Hematopoietic multipotent progenitor cell treated with erythropoietin and hydrocortisone succinate and interleukin-3 and kit ligand, for 17 days (in vitro differentiated cells): ENCODE data around the gene KRT72.

ENCODE experiments used
- DNase-seq: peaks from one replicate; pipeline ENCODE4 v3.0.0-alpha.2; 2015; ENCODE audit warnings: low spot score

The KRT72 gene

DNA sequence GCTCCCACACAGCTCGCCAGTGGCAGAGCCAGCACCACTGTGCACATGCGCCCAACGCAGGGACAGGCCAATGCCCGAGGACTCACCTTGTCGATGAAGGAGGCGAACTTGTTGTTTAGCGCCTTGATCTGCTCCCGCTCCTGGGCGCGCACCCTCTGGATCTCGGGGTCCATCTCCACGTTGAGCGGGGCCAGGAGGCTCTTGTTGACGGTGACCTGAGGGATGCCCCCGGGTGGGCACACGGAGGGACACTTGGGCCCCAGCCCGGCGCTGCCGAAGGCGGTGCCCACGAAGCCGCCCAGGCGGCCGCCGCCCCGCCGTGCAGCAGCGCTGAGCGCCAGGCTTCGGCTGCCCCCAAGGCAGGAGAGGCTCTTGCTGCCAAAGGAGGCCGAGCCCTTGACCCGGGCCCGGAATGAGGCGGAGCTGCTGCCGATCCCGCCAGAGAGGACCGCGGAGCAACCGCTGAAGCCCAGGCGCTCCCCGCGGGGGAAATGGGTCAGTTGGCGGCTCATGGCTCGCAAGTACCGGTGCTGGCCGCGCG is at the start of gene KRT72:
Gene KRT72 (minus strand): TSS at position 523 of the 541 bp plus-strand sequence. CDS start 11 bp downstream, at position 512.
- no peak for DNase-seq

DNA sequence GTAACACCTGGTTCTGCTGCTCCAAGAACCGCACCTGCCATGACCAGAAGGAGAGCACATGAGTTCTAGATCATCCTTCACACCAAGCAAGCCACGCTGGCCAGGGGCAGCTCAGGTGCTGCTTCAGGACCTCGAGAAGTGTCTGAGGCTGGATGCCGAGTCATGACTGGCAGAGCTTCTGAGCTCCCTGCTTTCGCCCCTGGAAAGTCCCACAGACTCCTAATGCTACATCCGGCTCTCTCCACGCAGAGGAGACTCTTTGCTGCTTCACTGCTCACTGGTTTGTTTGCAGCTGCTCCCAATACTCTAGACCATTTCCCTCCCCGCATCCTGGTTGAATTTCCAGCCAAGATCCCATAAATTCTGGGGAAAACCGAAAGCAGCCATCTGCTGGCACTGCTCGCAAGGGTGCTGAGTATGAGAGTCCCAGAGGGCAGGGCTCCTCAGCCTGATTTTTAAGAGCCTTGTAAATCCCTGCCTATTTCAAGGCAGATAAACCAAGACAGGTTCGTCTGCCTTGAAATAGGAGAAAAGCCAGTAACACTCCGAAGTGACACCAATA is 49.3 kb upstream of the KRT72 start:
- DNase-seq: no peak

DNA sequence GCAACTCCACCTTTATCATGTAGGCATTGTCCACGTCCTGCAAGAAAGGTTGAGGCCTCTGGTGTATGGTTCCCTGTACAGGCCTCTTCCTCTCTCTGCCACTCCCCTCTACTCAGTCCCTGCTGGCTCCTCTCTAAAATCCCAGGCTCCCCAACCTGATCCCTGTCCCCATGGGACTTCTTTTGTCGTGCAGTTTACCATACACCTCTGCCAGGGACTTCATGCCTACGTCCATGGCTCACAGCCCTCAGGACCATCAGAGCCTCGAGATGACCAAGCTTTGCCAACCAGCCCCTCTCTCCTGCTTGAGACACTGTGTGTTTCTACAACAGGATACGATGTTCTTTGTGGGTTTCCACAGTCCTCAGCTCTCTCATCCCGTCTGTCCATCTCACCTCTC is 47.8 kb upstream of the KRT72 start:
- no peak for DNase-seq

DNA sequence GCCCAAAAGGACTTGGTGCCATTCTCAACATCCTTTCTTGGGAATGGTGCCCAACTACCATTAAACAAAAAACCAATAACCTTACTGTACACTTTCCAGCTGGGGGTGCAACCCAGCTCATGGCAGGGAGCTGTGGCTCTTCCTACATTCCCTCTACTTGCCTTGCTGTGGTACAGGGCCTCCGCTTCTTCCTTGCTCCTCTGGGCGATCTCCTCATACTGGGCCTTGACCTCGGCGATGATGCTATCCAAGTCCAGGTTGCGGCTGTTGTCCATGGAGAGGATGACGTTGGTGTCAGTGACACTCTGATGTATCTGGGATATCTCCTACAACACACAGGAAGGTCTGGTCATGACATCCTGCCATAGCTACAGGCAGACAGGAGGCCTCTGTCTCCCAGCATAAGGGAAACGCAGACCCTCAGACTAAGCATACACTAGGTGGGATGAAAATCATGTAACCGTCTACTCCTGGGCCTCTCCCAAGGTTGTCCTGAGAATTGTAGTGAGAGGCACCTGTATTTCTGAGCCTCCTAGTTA is 46.8 kb upstream of the KRT72 start:
- DNase-seq: no peak

DNA sequence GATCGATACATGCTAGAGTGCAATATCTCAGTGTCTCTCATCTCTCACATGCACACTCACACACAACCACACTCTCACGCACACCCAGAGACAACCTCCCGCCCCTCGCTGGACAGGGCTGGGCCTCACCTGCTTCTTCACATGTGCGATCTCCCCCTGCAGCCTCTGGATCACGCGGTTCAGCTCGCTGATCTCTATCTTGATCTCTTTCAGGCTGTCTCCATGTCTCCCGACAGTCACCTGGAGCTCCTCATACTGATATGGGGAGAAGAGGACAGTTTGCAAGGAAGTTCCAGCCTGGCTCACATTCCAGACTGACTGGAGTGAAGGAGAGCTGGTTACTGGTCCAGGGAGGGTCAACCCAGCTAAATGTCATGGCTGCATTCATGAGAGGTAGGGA is 46.3 kb upstream of the KRT72 start:
- DNase-seq: no peak

DNA sequence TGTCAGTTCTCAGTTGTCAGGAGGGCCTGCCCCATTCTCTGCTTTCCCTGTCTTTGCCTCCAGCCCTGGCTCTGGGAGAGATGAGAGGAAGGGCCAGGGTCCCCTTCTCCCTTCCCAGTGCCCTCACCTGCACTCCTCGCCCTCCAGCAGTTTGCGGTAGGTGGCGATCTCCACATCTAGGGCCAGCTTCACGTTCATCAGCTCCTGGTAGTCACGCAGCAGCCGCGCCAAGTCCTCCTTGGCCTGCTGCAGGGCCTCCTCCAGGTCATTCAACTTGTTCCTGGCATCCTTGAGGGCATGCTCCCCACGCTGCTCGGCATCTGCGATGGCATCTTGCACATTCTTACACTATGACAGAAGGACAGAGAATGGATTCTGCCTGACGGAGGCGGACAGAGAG is 45.4 kb upstream of the KRT72 start:
- DNase-seq: no peak

DNA sequence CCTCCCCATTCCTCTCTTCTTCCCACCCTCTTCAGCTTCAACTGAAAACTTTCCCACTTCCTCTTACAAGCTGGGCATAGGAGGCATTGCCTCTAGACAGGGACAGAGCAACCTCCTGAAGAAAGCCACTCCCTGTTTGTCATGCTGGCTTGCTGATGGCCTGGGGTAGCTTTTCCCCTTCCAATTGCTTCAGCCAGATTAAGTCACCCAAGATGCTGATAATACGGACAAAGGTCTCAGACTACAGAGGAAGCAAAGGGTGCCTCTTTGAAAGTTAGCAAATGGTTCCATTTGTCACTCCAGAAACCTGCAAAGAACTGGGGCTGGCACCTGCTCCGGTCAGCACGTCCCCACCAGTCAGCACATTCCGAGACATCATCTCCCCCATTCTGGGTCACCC is 44.7 kb upstream of the KRT72 start:
- DNase-seq: no peak

DNA sequence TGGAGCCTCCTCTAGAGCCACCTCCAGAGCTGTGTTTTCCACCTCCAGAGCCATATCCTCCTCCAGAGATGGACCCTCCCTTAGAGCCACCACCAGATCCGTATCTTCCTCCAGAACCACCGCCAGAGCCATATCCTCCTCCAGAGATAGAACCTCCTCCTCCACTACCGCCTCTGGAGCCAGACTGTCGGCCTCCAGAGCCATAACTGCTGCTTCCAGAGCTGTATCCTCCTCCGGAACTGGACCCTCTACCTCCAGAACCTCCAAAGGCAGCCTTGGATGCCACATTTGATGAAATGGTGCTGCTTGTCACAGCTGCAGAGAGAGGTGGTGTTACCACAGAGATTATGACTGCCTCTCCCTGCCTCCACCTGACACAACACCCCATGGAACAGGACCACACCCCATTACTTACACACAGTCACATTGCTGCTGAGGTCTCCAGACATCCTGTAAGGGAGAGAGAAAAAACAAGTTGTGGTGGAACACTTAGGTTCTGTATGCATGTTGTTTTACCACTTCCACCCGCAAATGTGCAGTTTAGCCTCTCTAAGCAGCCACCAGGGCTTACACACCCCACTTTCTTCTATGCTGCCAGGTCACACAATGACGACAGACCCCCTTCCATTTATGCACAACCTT is 44.0 kb upstream of the KRT72 start:
- peak; percentile 26 for DNase-seq

DNA sequence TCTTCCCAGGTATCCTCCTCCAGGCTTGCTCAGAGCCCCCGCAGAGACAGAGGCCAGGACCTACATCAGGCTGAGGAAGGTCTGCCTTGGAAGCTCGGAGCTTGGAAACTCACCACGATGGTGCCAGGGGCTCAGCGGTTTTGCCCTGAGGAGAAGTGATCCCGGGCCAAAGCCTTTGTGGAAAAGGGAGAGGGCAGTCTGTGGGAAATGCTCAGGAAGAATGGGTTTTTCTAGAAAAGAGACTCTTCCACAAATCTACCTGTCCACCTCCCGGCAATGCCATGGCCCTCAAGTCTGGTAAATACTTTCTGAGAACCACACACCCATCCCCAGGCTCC is 42.8 kb upstream of the KRT72 start:
- DNase-seq: no peak

DNA sequence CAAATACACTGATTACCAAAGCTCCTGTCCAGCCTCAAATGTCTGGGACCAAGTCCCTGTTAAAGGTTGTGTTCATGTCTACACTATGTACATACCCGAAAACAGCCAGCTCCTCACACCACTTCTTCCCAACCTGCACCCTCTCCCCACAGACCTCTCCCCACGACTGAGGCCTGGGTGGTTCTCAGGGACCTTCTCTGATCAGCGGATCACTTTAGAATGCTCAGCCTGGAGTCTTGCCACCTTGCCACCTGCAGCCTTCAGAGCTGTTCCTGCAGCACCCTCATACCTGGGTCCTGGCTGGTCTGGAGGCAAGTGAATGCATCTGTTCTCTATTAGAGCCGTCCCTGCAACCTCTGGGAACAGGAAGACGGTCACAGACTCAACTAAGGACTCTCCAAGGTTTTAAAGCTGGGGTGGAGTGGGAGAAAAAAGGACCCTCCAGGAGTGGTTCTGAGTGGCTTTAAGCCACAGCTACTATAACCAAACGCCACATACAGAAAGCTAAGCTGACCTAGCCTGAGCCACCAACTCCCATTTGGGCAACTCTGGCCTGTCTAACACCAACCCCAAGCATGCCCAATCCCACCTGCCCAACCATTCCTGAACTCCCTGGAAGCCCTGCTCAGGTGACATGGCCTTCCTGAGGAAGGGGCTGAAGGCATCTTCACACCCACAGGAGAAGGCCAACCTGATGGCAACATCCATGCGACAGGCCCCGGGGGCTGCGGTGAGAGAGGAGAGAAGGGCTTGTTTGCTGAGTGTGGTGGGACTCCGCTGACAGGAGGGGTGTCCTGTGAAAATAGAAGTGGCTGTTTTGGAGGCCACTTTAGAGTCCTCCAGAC is 42.2 kb upstream of the KRT72 start:
- DNase-seq: no peak

DNA sequence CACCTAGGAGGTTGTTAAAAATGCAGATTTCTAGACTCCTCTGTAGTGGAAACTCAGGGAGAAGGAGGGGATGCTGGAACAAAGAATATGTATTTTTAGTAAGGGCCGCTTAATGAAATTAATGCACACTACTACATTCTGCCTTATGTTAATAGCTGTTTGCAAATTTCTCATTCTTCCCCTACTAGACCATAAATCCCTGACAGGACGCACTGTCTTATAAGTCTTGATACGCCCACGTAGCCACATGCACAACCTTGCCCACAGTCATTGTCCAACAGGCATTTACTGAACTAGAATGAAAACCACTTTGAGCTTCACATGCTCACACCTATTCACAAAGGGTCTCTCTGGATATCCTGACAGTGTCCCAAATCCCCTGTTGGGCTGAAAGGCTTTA is 40.2 kb upstream of the KRT72 start:
- DNase-seq: no peak

DNA sequence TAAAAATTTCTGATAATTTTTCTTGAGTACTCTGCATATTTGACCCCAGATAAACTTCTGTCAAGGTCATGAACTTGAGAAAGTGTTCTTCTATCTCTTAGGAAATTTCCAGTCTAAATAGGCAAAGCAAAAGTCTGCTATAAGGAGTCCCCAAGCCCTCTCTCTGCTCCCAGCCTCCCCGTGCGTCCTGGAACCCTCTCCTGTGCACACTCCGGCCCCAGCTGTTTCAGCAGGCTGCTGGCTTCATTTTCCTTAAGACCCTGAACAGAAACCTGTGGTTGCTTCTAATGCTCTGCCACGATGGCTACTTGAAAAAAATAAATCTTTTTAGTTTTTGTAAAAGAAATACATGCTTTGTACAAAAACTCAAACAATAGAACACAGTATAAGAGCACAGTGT is 36.0 kb upstream of the KRT72 start:
- no peak for DNase-seq

DNA sequence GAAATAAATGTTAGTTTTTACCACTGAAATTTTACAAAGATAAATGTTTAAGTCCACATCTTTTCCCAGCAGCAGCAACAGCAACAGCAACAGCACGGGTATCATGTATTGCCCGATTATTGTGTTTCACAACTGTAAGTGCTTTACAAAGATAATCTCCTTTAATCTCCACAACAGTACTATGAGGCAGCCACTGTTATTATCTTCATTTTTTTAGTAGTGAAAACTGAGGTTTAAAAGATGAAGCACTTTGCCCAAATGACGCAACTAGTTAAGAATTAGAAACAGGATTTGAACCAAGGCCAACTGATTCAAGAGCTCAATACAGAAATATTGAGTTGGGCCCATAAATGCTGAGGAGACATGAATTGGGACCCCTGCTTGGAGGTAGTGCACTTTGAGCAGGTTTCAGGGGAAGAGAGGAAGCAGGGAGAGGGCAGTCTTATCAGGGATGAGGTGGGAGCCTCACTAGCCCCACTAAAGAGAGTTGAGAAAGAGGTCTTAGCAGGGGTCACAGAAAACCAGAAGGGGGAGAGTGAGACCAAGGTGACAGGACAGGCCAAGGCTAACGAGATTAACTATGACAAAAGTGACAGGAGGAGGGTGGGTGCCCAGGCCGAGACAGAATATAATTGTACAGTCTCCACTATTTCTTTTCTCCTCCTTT is 35.5 kb upstream of the KRT72 start:
- DNase-seq: no peak

DNA sequence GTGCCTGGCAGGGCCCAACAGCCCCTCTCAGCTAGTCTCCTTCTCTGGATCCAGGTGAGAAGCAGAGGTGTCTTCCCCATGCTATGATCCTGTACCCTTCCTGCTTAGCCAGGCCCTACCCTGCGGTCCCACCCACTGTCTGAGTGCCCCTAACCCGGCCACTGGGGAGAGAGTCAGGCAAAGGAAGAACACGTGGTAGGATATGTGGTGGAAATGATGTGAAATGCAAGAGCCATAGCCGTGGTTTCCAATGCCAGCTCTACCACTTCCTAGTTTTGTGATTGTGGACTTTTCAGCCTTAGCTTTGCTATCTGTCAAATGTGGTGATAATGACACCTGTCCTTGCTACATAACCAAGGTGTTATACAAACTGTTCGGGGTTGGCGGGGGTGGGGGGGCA is 34.9 kb upstream of the KRT72 start:
- DNase-seq: no peak

DNA sequence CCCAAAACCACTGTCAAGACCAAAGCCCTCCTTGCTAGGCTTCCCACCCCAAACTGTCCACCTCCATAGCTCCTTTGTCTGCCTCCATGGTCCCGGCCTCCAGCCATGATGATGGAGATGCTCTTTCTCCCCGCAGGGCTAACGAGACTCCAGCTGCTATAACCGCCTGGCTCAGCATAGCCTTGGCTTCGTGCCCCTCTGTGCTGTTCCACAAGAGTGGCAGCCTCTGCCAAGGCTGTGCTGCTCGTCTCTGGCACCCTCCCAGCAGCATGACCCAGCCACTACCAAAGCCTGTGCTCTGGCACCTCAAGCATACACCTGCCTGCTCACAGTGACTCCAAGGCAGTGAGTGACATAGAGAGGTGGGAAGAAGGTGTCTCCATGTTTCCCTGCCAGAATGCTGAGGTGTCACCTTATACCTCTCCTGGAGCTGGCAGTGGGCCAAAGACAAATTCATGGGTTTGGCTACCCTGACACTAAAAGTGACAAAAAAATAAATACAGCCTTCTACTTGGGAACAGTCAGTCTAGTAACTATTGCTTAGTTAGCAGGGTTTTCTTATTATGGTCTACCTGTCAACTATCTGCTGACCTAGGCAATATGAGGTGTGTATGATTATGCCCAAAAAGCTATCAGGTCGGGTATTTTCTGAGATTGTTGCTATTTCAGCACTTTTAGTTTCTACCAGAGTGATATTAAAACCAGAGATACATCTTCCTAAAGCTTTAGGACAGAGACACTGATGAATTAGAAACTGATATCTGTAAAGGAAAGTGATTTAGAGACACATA is 33.2 kb upstream of the KRT72 start:
- peak; percentile 60 for DNase-seq

DNA sequence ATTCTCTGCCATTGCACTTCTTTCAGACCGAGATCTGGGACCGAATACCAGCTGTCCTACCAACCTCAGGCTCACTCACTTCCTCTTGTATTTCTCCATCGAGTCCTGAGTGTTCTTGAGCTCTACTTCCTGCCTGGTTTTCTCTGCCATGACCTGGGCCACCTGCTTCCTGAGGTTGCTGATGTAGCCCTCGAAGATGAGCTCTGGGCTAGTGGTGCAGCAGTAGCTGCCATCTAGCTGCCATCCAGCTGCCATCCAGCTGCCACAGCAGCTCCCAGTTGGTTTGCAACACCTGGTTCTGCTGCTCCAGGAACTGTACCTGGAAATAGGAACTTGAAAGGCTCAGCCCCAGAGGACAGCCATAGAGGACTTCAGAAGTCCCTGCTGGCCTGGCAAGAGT is 32.1 kb upstream of the KRT72 start:
- DNase-seq: no peak

DNA sequence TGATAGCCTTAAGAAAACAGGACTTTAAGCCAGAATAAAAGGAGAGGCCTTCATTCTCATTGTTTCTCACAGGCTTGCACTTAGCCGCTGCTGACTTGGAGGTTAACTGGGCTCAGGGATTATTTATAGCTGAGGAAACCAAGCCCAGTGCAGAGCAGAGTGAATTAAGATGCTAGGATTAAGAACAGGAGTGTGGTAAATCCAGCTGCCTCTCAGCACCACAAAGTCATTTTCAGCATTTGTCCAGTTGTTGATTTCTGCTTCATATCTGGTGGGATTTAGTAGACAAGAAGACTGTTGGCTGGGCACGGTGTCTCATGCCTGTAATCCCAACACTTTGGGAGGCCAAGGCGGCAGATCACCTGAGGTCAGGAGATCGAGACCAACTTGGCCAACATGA is 31.4 kb upstream of the KRT72 start:
- no peak for DNase-seq

DNA sequence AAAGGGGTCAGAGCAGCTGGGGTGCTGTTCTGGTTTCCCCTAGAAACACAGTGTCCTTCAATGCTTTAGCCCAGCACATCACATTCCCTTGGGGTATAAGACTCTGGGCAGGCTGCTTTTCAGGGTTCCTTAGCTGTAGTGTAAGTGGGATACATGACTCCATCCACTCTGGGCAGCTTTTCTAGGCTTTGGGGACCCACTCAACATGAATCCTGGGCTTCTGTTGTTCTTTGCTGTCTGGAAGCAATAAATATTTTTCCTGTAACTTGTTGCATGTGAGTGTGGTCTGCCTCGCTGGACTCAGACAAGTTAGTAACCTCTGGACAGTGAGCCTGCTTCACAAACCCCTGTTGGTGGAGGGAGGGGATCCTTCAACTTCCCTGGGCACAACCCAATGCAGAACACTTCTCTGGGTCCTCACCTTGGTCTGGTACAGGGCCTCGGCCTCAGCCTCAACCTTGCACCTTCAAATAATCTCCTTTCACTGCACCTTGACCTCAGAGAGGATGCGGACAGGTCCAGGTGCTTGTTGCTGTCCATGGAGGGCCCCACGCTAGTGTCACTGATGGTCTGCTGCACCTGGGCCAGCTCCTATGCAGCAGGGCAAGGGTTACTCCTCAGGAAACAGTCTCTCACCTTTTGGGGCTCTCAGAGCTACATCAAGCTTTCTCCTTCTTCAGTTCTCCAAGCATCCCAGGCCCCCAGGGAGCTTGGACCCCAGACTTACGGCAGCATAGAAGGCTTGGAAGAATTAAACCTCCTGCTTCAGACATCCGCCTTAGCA is 30.6 kb upstream of the KRT72 start:
- DNase-seq: no peak

DNA sequence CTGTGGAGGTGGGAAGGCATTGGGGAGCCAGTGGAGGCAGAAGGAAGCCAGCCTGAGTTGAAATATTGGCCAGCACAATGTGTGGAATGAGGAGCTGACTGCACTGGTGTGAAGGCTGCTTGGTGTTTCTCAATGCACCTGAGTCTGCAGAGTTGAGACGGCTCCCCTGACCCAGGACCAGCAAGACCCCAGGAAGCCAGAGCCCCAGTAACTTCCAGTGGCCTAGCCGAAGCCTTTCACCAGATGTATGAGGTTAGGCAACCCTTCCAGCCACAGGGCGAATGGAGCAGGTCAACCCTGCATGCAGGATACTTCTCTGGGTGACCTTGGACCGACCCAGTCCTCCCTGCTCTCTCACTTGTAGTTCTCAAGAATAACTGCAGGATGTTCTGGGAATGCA is 30.0 kb upstream of the KRT72 start:
- no peak for DNase-seq

DNA sequence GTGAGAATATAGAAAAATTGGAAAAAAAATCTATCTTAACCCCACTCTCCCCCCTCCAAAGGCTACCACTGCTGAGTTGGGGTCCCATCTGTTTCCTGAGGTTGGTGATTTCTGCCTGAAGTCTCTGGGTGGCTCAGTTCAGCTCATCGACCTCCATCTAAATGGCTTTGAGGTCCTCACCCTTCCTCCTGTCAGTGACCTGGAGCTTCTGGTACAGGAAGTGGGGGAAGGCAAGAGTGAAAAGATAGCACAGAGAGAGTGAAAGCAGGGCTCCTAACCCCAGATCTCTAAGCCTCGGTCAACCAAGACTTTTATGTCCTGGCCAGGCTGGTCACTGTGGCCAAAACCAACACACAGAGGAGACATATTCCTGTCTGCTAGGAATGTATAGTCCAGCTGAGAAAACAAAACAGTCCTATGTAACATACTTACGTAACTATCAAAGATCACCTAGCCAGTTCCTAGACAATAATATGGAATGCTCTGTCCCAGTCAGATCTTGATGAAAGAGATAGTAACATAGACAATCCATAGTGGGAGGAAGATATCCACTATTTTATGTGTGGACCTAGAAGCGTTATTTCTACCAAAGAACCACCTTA is 29.4 kb upstream of the KRT72 start:
- no peak for DNase-seq
